Measurements from ENCODE around the gene LCN1. TPM values are rescaled to one million over a fixed set of nuclear protein-coding genes. Genes with fewer than 3 reads are reported as not detected.
"Not testable (repeated sequence)": the region's sequence is repeated elsewhere in the genome, so short reads cannot be mapped to it uniquely, and the experiment has no call there.

Gene LCN1
- total RNA-seq, 1 donor from 2014 or later: not detected

- DNase-seq: no peak
- Mint-ChIP-seq H3K36me3 (ENCODE audit: unreplicated experiment) (peaks cover 15% of the 10 kb centered on the region), H3K9me3 (ENCODE audit: unreplicated experiment) (peaks cover 3% of the 10 kb centered on the region), H3K27ac (ENCODE audit: unreplicated experiment) (no peak overlapping the region), H3K27me3 (ENCODE audit: unreplicated experiment) (peaks cover 3% of the 10 kb centered on the region), H3K4me3 (ENCODE audit: unreplicated experiment) (no peak overlapping the region), H3K4me1 (ENCODE audit: low read depth, unreplicated experiment) (peaks cover under 1% of the 10 kb centered on the region)
- TF ChIP-seq CTCF (IDR thresholded peaks at IDR 0.05; ENCODE audit: partially characterized antibody, unreplicated experiment): no peak
Measured at GRCh38 chr9:135512241-135512603, 9.0 kb upstream of the LCN1 start.

GRCh38 chr9:135512904-135513303, 8.3 kb upstream of the LCN1 start:
- Mint-ChIP-seq H3K27ac (ENCODE audit: unreplicated experiment) (no peak overlapping the region), H3K4me1 (ENCODE audit: low read depth, unreplicated experiment) (no peaks in the 10 kb centered on the region), H3K36me3 (ENCODE audit: unreplicated experiment) (peaks cover 14% of the 10 kb centered on the region), H3K4me3 (ENCODE audit: unreplicated experiment) (no peak overlapping the region), H3K27me3 (ENCODE audit: unreplicated experiment) (peaks cover 3% of the 10 kb centered on the region), H3K9me3 (ENCODE audit: unreplicated experiment) (peaks cover 2% of the 10 kb centered on the region)
- DNase-seq: no peak
- no peak for TF ChIP-seq CTCF (IDR thresholded peaks at IDR 0.05; ENCODE audit: partially characterized antibody, unreplicated experiment)

GRCh38 chr9:135513351-135513846, 7.8 kb upstream of the LCN1 start:
- Mint-ChIP-seq H3K4me1 (ENCODE audit: low read depth, unreplicated experiment) (no peaks in the 10 kb centered on the region), H3K36me3 (ENCODE audit: unreplicated experiment) (peaks cover 10% of the 10 kb centered on the region), H3K27me3 (ENCODE audit: unreplicated experiment) (peaks cover 3% of the 10 kb centered on the region), H3K27ac (ENCODE audit: unreplicated experiment) (no peak overlapping the region), H3K4me3 (ENCODE audit: unreplicated experiment) (no peak overlapping the region), H3K9me3 (ENCODE audit: unreplicated experiment) (peaks cover 2% of the 10 kb centered on the region)
- DNase-seq: no peak
- no peak for TF ChIP-seq CTCF (IDR thresholded peaks at IDR 0.05; ENCODE audit: partially characterized antibody, unreplicated experiment)

- H3K27ac Mint-ChIP-seq (ENCODE audit: unreplicated experiment); H3K9me3 Mint-ChIP-seq (ENCODE audit: unreplicated experiment); DNase-seq; H3K27me3 Mint-ChIP-seq (ENCODE audit: unreplicated experiment); H3K4me3 Mint-ChIP-seq (ENCODE audit: unreplicated experiment); H3K4me1 Mint-ChIP-seq (ENCODE audit: low read depth, unreplicated experiment); H3K36me3 Mint-ChIP-seq (ENCODE audit: unreplicated experiment): not testable (repeated sequence)
Measured at GRCh38 chr9:135513906-135514305, 7.3 kb upstream of the LCN1 start.

GRCh38 chr9:135514342-135515082, 6.7 kb upstream of the LCN1 start:
- DNase-seq: no peak
- H3K36me3 Mint-ChIP-seq (ENCODE audit: unreplicated experiment): peaks cover 6% of the 10 kb centered on the region
- peaks cover under 1% of the 10 kb centered on the region for H3K9me3 Mint-ChIP-seq (ENCODE audit: unreplicated experiment)
- peaks cover 3% of the 10 kb centered on the region for H3K27me3 Mint-ChIP-seq (ENCODE audit: unreplicated experiment)
- TF ChIP-seq CTCF (IDR thresholded peaks at IDR 0.05; ENCODE audit: partially characterized antibody, unreplicated experiment): no peak
- H3K4me3 Mint-ChIP-seq (ENCODE audit: unreplicated experiment): no peak overlapping the region
- no peak overlapping the region for H3K27ac Mint-ChIP-seq (ENCODE audit: unreplicated experiment)
- H3K4me1 Mint-ChIP-seq (ENCODE audit: low read depth, unreplicated experiment): no peaks in the 10 kb centered on the region
